ENCODE measurements around the gene LRG1. TPM values are rescaled to one million over a fixed set of nuclear protein-coding genes. Genes with fewer than 3 reads are reported as not detected.

The LRG1 gene
- total RNA-seq, 1 experiment from 2014 or later: not detected

DNA sequence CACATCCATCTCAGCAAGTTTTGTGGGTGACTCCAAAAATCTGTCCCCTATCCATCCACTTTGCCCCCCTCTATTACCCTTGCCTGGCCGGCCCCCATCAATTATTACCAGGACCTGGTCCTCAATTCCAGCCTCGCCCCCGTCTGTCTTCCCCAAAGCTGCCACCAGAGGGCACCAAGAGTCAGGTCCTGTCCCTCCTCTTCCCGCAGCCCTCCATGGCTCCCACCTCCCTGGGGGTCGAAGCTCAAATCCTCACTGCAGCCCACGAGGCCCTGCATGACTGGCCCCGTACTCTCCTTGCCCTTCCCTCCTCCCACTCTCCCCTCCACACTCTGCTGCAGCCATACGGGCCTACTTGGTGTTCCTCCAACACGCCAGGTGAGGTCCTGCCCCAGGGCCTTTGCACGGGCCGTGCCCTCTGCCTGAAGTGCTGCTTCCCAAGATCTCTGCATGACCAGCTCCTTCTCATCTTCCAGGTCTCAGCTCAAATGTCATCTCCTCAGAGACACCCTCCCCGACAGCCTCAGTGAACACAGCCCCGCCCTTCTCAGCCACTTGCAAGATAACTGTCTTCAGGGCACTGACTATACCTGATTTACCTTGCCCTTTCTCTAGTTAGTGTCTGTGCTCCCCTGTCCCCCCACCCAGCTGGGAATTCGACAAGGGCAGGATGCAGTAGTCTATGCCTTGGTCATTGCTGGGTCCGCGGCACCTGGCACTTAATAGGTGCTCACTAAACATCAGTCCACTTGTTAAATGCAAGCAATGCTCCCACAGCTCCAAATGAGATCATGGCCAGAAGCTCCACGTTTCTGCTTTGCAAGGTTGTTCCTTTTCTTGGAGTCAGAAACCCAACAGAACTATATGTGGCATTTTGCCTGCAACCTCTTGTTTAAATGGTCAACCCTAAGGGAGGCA lies 36.4 kb upstream of the LRG1 start:
- BruUV-seq (replicated peaks): no TSS peak
- ChIA-PET POLR2A (ENCODE audit: low non-redundant PET) (no interaction called here), CTCF (interaction anchor here (0.5 to 1.8 kb wide), 4 partner anchors 57 to 1348 kb away, joined by 3 to 10 read pairs (median 5); no protein-coding TSS in a partner anchor)
- H3K36me3 ChIP-seq (ENCODE audit: insufficient read depth, low read length, poor library complexity, severe bottlenecking): no peaks in the 10 kb centered on the region
- H3K4me1 ChIP-seq (ENCODE audit: insufficient read depth, low read length, poor library complexity, severe bottlenecking): peaks cover 24% of the 10 kb centered on the region
- intact Hi-C loops (cut with micrococcal nuclease; ENCODE audit: unreplicated experiment): loop anchor here (5.0 to 10.0 kb wide), 2 partner anchors 61 to 219 kb away; partner anchors contain the start of genes FEM1A and TNFAIP8L1
- peaks cover 9% of the 10 kb centered on the region for H3K27me3 ChIP-seq (replicated peaks; ENCODE audit: insufficient read depth, low read depth, low read length, poor library complexity)
- no peak overlapping the region for H3K27ac ChIP-seq (ENCODE audit: low read depth, low read length, poor library complexity, severe bottlenecking)
- no peak overlapping the region for H3K4me3 ChIP-seq (ENCODE audit: low read depth, low read length, poor library complexity, severe bottlenecking)
- no peaks in the 10 kb centered on the region for H3K9me3 ChIP-seq (ENCODE audit: low read depth, low read length, poor library complexity, severe bottlenecking)
- TF ChIP-seq EZH2 (IDR thresholded peaks at IDR 0.05; ENCODE audit: borderline replicate concordance, low read depth, low read length, poor library complexity, severe bottlenecking): no peak
- TF ChIP-seq, protein P1, sequence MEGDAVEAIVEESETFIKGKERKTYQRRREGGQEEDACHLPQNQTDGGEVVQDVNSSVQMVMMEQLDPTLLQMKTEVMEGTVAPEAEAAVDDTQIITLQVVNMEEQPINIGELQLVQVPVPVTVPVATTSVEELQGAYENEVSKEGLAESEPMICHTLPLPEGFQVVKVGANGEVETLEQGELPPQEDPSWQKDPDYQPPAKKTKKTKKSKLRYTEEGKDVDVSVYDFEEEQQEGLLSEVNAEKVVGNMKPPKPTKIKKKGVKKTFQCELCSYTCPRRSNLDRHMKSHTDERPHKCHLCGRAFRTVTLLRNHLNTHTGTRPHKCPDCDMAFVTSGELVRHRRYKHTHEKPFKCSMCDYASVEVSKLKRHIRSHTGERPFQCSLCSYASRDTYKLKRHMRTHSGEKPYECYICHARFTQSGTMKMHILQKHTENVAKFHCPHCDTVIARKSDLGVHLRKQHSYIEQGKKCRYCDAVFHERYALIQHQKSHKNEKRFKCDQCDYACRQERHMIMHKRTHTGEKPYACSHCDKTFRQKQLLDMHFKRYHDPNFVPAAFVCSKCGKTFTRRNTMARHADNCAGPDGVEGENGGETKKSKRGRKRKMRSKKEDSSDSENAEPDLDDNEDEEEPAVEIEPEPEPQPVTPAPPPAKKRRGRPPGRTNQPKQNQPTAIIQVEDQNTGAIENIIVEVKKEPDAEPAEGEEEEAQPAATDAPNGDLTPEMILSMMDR (conservative IDR thresholded peaks at IDR 0.05; ENCODE audit: low read depth, low read length): peak; percentile 84
- peak; percentile 59 for DNase-seq (ENCODE audit: low spot score)

DNA sequence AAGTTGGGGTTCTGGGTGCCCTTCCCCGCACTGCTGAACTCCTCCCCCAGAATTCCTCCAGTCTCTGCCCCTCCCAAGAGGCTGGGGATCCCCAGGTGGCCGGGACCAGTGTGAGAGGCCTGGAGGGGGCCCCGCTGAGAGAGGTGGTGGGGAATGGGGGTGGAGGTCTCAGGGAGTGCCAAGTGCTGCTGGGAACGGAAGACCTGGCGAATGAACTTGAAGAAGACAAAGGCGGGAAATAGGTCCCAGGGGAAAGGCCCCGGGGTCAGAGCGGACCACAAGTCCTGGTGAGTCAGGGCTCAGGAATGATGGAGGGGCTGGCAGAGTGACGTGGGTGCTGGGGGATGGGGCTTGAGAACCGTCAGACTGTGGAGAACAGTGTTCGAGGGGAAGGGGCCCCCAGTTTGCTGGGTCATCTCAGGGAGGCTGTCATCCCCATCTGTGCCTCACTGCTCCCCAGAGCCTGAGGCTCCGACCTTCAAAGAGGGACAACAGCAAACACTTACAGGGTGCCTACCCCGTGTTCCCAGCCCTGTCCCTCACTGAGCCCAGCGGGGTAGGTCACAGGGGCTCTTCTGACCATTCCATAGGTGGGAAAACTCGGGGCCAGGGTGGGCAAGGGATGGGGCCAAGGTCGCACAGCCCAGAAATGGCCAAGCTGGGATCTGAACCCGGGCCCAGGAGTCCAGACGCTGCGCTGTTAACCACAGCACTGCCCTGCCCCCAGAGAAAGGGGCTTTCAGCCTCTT lies 35.6 kb upstream of the LRG1 start:
- ChIA-PET POLR2A (ENCODE audit: low non-redundant PET) (no interaction called here), CTCF (interaction anchor here (0.5 to 1.0 kb wide), 2 partner anchors 61 to 99 kb away, joined by 3 to 5 read pairs; no protein-coding TSS in a partner anchor)
- Histone ChIP-seq H3K36me3 (ENCODE audit: insufficient read depth, low read length, poor library complexity, severe bottlenecking) (no peaks in the 10 kb centered on the region), H3K4me3 (ENCODE audit: low read depth, low read length, poor library complexity, severe bottlenecking) (no peak overlapping the region), H3K27me3 (replicated peaks; ENCODE audit: insufficient read depth, low read depth, low read length, poor library complexity) (peaks cover 7% of the 10 kb centered on the region), H3K27ac (ENCODE audit: low read depth, low read length, poor library complexity, severe bottlenecking) (no peak overlapping the region), H3K9me3 (ENCODE audit: low read depth, low read length, poor library complexity, severe bottlenecking) (no peaks in the 10 kb centered on the region), H3K4me1 (ENCODE audit: insufficient read depth, low read length, poor library complexity, severe bottlenecking) (peaks cover 23% of the 10 kb centered on the region)
- no TSS peak for BruUV-seq (replicated peaks)
- DNase-seq (ENCODE audit: low spot score): peak; percentile 76
- TF ChIP-seq EZH2 (IDR thresholded peaks at IDR 0.05; ENCODE audit: borderline replicate concordance, low read depth, low read length, poor library complexity, severe bottlenecking): no peak
- TF ChIP-seq, protein P1 (conservative IDR thresholded peaks at IDR 0.05; ENCODE audit: low read depth, low read length): no peak
- intact Hi-C loops (cut with micrococcal nuclease; ENCODE audit: unreplicated experiment): loop anchor here (5.0 to 10.0 kb wide), 2 partner anchors 62 to 219 kb away; partner anchors contain the start of genes FEM1A and TNFAIP8L1

DNA sequence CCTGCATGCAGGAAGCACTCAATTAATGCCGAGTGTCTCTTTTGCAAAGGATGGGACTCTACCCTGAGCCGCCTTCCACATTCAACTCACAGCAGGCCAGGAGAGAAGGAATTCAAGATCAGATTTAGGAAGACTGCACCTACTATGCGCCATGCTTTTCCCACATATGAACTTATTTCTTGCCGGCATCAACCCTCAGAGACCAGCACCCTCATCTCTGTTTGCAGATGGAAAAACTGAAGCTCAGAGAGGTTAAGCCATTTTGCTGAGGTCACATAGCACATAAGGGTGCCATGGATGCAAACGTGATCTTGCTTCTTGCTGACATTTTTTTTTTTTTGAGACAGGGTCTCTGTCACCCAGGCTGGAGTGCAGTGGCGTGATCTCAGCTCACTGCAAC lies 33.8 kb upstream of the LRG1 start:
- POLR2A ChIA-PET (ENCODE audit: low non-redundant PET): interaction anchor here (0.6 kb wide), 1 partner anchor 186 kb away, joined by 3 read pairs; no protein-coding TSS in a partner anchor
- Histone ChIP-seq H3K4me3 (ENCODE audit: low read depth, low read length, poor library complexity, severe bottlenecking) (no peak overlapping the region), H3K27me3 (replicated peaks; ENCODE audit: insufficient read depth, low read depth, low read length, poor library complexity) (no peaks in the 10 kb centered on the region), H3K27ac (ENCODE audit: low read depth, low read length, poor library complexity, severe bottlenecking) (no peak overlapping the region), H3K9me3 (ENCODE audit: low read depth, low read length, poor library complexity, severe bottlenecking) (no peaks in the 10 kb centered on the region), H3K4me1 (ENCODE audit: insufficient read depth, low read length, poor library complexity, severe bottlenecking) (peaks cover 18% of the 10 kb centered on the region), H3K36me3 (ENCODE audit: insufficient read depth, low read length, poor library complexity, severe bottlenecking) (no peaks in the 10 kb centered on the region)
- DNase-seq (ENCODE audit: low spot score): no peak
- BruUV-seq (replicated peaks): no TSS peak
- CTCF ChIA-PET: no interaction called here
- TF ChIP-seq, protein P1 (conservative IDR thresholded peaks at IDR 0.05; ENCODE audit: low read depth, low read length): no peak
- no peak for TF ChIP-seq EZH2 (IDR thresholded peaks at IDR 0.05; ENCODE audit: borderline replicate concordance, low read depth, low read length, poor library complexity, severe bottlenecking)
- intact Hi-C loops (cut with micrococcal nuclease; ENCODE audit: unreplicated experiment): loop anchor here (10.0 kb wide), 1 partner anchor 221 kb away; the partner anchor contains the start of gene FEM1A

Measured in A673 (cell line).